HEK293T (cell line): Measurements from ENCODE around the gene ACSL3.

Source experiments
- ARNT ChIP-seq: fragments of 450-650 bp; IDR thresholded peaks from 2 replicates; pipeline ENCODE4 v1.6.1; 2017; ENCODE audit warnings: mild to moderate bottlenecking
- BHLHE40 ChIP-seq: fragments of 450-650 bp; IDR thresholded peaks from 2 replicates; pipeline ENCODE4 v1.6.1; 2016; ENCODE audit warnings: mild to moderate bottlenecking, moderate library complexity, borderline replicate concordance
- CTBP1 ChIP-seq: fragments of 450-650 bp; IDR thresholded peaks from 2 replicates; pipeline ENCODE4 v1.6.1; 2016; ENCODE audit warnings: borderline replicate concordance
- FOXA1 ChIP-seq: fragments of 450-650 bp; IDR thresholded peaks from 2 replicates; pipeline ENCODE4 v1.6.1; 2016; ENCODE audit warnings: mild to moderate bottlenecking
- FOXM1 ChIP-seq: fragments of 450-650 bp; IDR thresholded peaks from 2 replicates; pipeline ENCODE4 v1.6.1; 2017; ENCODE audit warnings: mild to moderate bottlenecking, borderline replicate concordance
- HDGF ChIP-seq: fragments of 450-650 bp; IDR thresholded peaks from 2 replicates; pipeline ENCODE4 v1.6.1; 2017; ENCODE audit warnings: antibody characterized with exemption, borderline replicate concordance
- L3MBTL2 ChIP-seq: fragments of 450-650 bp; conservative IDR thresholded peaks from 2 replicates; pipeline ENCODE4 v1.6.1; 2016; ENCODE audit warnings: mild to moderate bottlenecking
- LEF1 ChIP-seq: fragments of 450-650 bp; IDR thresholded peaks from 2 replicates; pipeline ENCODE4 v1.6.1; 2017; ENCODE audit warnings: mild to moderate bottlenecking, borderline replicate concordance
- SP1 ChIP-seq: fragments of 450-650 bp; IDR thresholded peaks from 2 replicates; pipeline ENCODE4 v1.6.1; 2017
- SUZ12 ChIP-seq: fragments of 450-650 bp; IDR thresholded peaks from 2 replicates; pipeline ENCODE4 v1.6.1; 2016; ENCODE audit warnings: mild to moderate bottlenecking
- TARDBP ChIP-seq: fragments of 450-650 bp; IDR thresholded peaks from 2 replicates; pipeline ENCODE4 v1.6.1; 2016
- ZNF384 ChIP-seq: fragments of 450-650 bp; IDR thresholded peaks from 2 replicates; pipeline ENCODE4 v1.6.1; 2016

- TF ChIP-seq HDGF, result no peak
- no peak for TF ChIP-seq LEF1
- TF ChIP-seq SUZ12, result no peak
- no peak for TF ChIP-seq FOXM1
- TF ChIP-seq FOXA1, result no peak
- TF ChIP-seq ZNF384, result no peak
- TF ChIP-seq ARNT, result no peak
- TF ChIP-seq SP1, result no peak
- no peak for TF ChIP-seq CTBP1
- no peak for TF ChIP-seq BHLHE40
- TF ChIP-seq L3MBTL2, result no peak
- TF ChIP-seq TARDBP, result no peak
Measured at GRCh38 chr2:222875482-222875881, 14.6 kb downstream of the ACSL3 start.
